ENCODE data around the gene RNMT.

RNMT gene

GRCh38 chr18:13696961-13697360 lies 29.5 kb upstream of the RNMT start:
- no peak overlapping the region for H3K4me3 ChIP-seq (replicated peaks; ENCODE audit: low read depth, low read length)
- TF ChIP-seq CTCF (IDR thresholded peaks at IDR 0.05; ENCODE audit: low read length, missing control alignments), result no peak
- peak; percentile 20 for DNase-seq (ENCODE audit: low read depth)

GRCh38 chr18:13700153-13700552 lies 26.3 kb upstream of the RNMT start:
- no peak overlapping the region for H3K4me3 ChIP-seq (replicated peaks; ENCODE audit: low read depth, low read length)

GRCh38 chr18:13703899-13704298 lies 22.6 kb upstream of the RNMT start:
- TF ChIP-seq CTCF (IDR thresholded peaks at IDR 0.05; ENCODE audit: low read length, missing control alignments), result no peak
- no peak overlapping the region for H3K4me3 ChIP-seq (replicated peaks; ENCODE audit: low read depth, low read length)
- DNase-seq (ENCODE audit: low read depth), result peak; percentile 20

More at GRCh38 chr18:13700153-13700552, 26.3 kb upstream of the RNMT start:
- DNase-seq (ENCODE audit: low read depth), result no peak
- no peak for TF ChIP-seq CTCF (IDR thresholded peaks at IDR 0.05; ENCODE audit: low read length, missing control alignments)

- no peak for TF ChIP-seq CTCF (IDR thresholded peaks at IDR 0.05; ENCODE audit: low read length, missing control alignments)
- no peak overlapping the region for H3K4me3 ChIP-seq (replicated peaks; ENCODE audit: low read depth, low read length)
- no peak for DNase-seq (ENCODE audit: low read depth)
These were observed 16.1 kb upstream of the RNMT start for GRCh38 chr18:13710414-13710831.

- TF ChIP-seq CTCF (IDR thresholded peaks at IDR 0.05; ENCODE audit: low read length, missing control alignments), result no peak
- no peak for DNase-seq (ENCODE audit: low read depth)
- H3K4me3 ChIP-seq (replicated peaks; ENCODE audit: low read depth, low read length), result no peak overlapping the region
These were observed 13.9 kb upstream of the RNMT start for GRCh38 chr18:13712400-13713131.

- no peak overlapping the region for H3K4me3 ChIP-seq (replicated peaks; ENCODE audit: low read depth, low read length)
- no peak for TF ChIP-seq CTCF (IDR thresholded peaks at IDR 0.05; ENCODE audit: low read length, missing control alignments)
- no peak for DNase-seq (ENCODE audit: low read depth)
These were observed 12.9 kb upstream of the RNMT start for GRCh38 chr18:13713455-13714055.
